Muscle of back (tissue), 11 donors: ENCODE data around the gene TAF10. TPM values are rescaled to one million over a fixed set of nuclear protein-coding genes. Genes with fewer than 3 reads are reported as not detected.
A peak's percentile ranks its signal among the peaks of the same experiment; 100 is the strongest.

Source experiments
- DNase-seq, 3 donors: peaks; one replicate each; pipeline versions ENCODE4 v3.0.0 to v3.0.0-alpha.2; 2013
- polyA plus RNA-seq, 10 donors: library from polyadenylated mRNA; unstranded; fragments of 120-200 nt; gene quantifications; one replicate each; pipeline ENCODE4 v1.2.1, GENCODE V29; 2013; ENCODE audit not compliant: insufficient read length in 10 of 10

TAF10 gene
- polyA plus RNA-seq, 10 donors: 96.4 to 127 (median 108) TPM

GRCh38 chr11:6626971-6627761 is 15.2 kb upstream of the TAF10 start:
- no peak for DNase-seq

GRCh38 chr11:6625832-6626420 is 13.9 kb upstream of the TAF10 start:
- no peak for DNase-seq

GRCh38 chr11:6625156-6625831 is 13.3 kb upstream of the TAF10 start:
- DNase-seq: no peak

GRCh38 chr11:6623391-6624363 is 11.7 kb upstream of the TAF10 start:
- DNase-seq: no peak

- DNase-seq: peak in 1 of 3 donors; percentile 43
These were observed 10.5 kb upstream of the TAF10 start for GRCh38 chr11:6622261-6623171.

- DNase-seq: no peak
These were observed 9.7 kb upstream of the TAF10 start for GRCh38 chr11:6621711-6622211.

- no peak for DNase-seq
These were observed 8.6 kb upstream of the TAF10 start for GRCh38 chr11:6620636-6621035.

GRCh38 chr11:6619004-6619745 is 7.2 kb upstream of the TAF10 start, which contains the start of gene TPP1:
TPP1 (minus strand) TSS chr11:6619422; CDS start chr11:6619400, 22 bp downstream.
- peak; percentile 95 to 97 (median 96) for DNase-seq

- peak in 2 of 3 donors; percentile 54 to 76 for DNase-seq
These were observed 6.3 kb upstream of the TAF10 start for GRCh38 chr11:6618117-6619003.

- DNase-seq: no peak
These were observed 5.3 kb upstream of the TAF10 start for GRCh38 chr11:6617315-6617781.

GRCh38 chr11:6616596-6617250 is 4.7 kb upstream of the TAF10 start:
- no peak for DNase-seq

GRCh38 chr11:6615882-6616585 is 4.0 kb upstream of the TAF10 start:
- no peak for DNase-seq

- DNase-seq: no peak
These were observed 3.0 kb upstream of the TAF10 start for GRCh38 chr11:6615046-6615445.

- DNase-seq: no peak
These were observed 2.4 kb upstream of the TAF10 start for GRCh38 chr11:6614446-6614845.

GRCh38 chr11:6613496-6613895 is 1.5 kb upstream of the TAF10 start:
- no peak for DNase-seq

- DNase-seq: no peak
These were observed 128 bp downstream of the TAF10 start for GRCh38 chr11:6611963-6612212.
